ENCODE data around the gene NONO. TPM values are rescaled to one million over a fixed set of nuclear protein-coding genes. Genes with fewer than 3 reads are reported as not detected.
"Not testable (repeated sequence)": the region's sequence is repeated elsewhere in the genome, so short reads cannot be mapped to it uniquely, and the experiment has no call there.

Gene NONO
- total RNA-seq, 2 donors from 2014 or later: 158 to 183 TPM

- DNase-seq; intact Hi-C loops (cut with DNase I, micrococcal nuclease); ATAC-seq: not testable (repeated sequence)
These were observed 65.8 kb downstream of the NONO start for GRCh38 chrX:71349151-71349665.

GRCh38 chrX:71349867-71350266 is 66.4 kb downstream of the NONO start:
- ATAC-seq; intact Hi-C loops (cut with DNase I, micrococcal nuclease); DNase-seq: not testable (repeated sequence)

Other genes starting within 250 kb of the NONO start
- 10 to 100 TPM; 63.4 to 76.1 TPM for gene SNX12, start 215.3 kb upstream of the NONO start, total RNA-seq
- gene FOXO4, start 187.8 kb upstream of the NONO start, total RNA-seq: 10 to 100 TPM; 32.5 to 54.2 TPM
- gene CXorf65, start 176.9 kb upstream of the NONO start, total RNA-seq: not detected
- gene IL2RG, start 172.1 kb upstream of the NONO start, total RNA-seq: 10 to 100 TPM; 47.7 to 98.7 TPM
- gene MED12, start 165.0 kb upstream of the NONO start, total RNA-seq: 10 to 100 TPM; 35.4 to 37.9 TPM
- 1 to 10 TPM in 1 of 2 donors, under 1 TPM in 1; 0.67 to 1.1 TPM for gene NLGN3, start 138.8 kb upstream of the NONO start, total RNA-seq
- gene GJB1, start 60.4 kb upstream of the NONO start, total RNA-seq: 10 to 100 TPM; 67.9 to 72.6 TPM
- 10 to 100 TPM; 15.9 to 17.0 TPM for gene ZMYM3, start 29.5 kb upstream of the NONO start, total RNA-seq
- 1 to 10 TPM in 1 of 2 donors, under 1 TPM in 1; 0.61 to 1.9 TPM for gene ITGB1BP2, start 18.1 kb downstream of the NONO start, total RNA-seq
- 10 to 100 TPM; 25.2 to 31.6 TPM for gene TAF1, start 82.7 kb downstream of the NONO start, total RNA-seq
- 100 to 1,000 TPM; 100 to 101 TPM for gene OGT, start 249.5 kb downstream of the NONO start, total RNA-seq